NCI-H2107 treated with DMSO at 0.1 percent for 48 hours (cell line): Measurements from ENCODE around the gene EPN1.

ENCODE experiments used
- DNase-seq: peaks from one replicate; lab custom pipeline; 2025; ENCODE audit not compliant: unreplicated experiment; lab: John Stamatoyannopoulos, UW

The EPN1 gene

DNA sequence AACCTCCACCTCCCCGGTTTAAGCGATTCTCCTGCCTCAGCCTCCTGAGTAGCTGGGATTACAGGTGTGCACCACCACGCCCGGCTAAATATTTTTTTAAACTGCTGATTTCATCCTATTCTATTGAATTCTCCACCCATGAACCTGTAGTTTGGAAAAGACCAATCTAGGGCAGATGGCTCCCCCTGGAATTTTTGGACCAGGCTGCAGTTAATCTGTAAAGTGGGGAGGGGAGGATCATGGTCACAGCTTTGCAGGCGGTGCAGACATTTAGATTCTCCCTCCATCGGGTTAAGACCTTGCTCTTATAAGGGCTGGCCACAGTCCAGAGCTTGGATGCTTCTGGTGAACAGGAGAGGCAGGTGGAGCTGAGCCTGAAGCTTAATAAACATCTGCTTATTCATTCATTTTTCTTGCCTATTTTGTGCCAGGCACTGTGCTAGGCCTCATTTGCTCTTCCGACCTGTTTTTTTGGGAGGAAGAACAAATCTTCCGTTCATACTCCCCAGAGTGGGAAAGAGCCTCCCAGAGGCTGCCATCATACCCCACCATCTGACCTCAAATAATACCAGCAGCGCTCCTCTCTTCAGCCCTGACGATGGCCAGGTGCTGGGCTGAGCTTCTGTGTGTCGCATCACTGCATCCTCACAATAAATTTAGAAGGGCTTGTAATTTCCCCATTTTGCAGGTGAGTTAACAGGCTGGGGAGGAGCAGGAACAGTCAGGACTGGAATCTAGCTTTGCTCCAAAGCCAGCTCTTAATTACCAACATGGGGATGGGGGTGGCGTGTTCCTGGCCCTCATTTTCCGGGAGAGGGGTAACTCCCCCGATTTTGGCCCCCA is 27.9 kb upstream of the EPN1 start:
- DNase-seq, result peak; percentile 39

DNA sequence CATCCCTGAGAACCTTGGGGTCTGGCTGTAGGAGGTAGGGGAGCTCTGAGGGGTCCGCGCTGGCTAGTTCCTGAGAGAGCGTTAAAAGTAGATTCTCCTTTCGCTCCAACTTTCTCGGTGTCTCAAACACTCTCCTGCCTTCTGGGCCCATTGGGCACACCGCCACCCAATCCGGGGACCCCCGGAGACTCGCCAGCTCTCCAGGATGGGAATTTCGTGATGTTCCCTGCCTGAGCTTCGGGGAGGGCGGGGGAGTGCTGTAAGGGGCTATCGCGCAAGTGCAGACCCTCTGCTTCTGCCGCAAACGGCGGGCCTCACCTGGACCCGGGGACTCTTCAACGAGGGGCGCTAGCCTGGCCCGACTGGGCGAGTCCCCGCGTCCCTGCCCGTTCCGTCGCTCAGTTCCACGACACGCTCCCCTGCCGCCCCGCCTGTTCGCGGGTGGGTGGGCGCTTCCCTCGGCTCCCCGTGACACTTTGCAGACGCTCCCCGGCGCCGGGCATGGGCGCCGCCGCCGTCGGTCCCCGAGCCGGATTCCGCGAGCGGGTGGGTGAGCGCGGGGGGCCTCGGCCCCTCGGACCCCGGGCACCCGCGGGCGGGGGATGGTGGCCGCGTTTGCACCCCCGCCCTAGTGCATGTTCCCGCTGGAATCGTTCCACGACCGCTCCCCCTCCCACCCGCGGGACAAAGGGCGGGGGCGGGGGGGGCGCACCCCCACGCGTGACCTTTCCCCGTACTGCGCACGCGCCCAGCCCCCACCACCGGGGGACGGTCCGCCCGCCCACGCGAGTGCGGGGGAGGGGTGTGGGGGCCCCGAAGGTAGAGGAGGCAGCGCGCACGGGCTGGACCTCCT is 27.1 kb upstream of the EPN1 start, which contains the start of gene CCDC106:
Gene CCDC106, plus strand, starts transcription at position 481 of the 853 bp plus-strand sequence. CDS start 835 bp downstream, outside the sequence.
- DNase-seq, result peak; percentile 39

DNA sequence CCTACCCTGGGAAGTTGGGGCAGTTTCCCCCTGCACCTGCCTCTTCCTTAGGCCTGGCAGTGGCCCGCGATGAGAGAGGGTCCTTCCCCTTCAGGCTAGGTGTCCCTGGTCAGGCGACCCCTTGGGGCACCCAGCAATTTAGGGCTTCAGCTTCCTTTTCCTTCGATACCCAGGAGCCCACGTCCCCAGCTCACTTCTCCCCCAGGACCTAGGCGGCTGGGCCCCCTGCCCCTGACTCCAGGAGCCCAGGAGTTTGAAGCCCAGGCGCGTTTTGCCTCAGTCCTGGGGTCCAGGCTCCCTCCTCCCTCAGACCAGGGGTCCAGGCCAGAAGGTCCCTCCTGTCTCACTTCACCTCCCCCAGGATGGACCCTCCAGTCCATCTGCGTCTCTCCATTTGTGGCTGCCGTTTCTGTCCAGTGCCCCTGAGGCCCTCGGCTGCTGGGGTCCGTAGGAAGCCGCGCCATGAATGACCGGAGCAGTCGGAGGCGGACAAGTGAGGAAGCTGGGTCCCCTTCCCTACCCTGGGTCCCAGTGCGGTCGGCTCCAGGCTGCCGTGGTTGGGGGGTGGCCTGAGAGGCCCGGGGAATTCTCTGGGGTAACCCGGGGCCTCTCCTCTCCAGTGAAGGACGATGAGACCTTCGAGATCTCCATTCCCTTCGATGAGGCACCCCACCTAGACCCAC is 26.3 kb upstream of the EPN1 start:
- no peak for DNase-seq

DNA sequence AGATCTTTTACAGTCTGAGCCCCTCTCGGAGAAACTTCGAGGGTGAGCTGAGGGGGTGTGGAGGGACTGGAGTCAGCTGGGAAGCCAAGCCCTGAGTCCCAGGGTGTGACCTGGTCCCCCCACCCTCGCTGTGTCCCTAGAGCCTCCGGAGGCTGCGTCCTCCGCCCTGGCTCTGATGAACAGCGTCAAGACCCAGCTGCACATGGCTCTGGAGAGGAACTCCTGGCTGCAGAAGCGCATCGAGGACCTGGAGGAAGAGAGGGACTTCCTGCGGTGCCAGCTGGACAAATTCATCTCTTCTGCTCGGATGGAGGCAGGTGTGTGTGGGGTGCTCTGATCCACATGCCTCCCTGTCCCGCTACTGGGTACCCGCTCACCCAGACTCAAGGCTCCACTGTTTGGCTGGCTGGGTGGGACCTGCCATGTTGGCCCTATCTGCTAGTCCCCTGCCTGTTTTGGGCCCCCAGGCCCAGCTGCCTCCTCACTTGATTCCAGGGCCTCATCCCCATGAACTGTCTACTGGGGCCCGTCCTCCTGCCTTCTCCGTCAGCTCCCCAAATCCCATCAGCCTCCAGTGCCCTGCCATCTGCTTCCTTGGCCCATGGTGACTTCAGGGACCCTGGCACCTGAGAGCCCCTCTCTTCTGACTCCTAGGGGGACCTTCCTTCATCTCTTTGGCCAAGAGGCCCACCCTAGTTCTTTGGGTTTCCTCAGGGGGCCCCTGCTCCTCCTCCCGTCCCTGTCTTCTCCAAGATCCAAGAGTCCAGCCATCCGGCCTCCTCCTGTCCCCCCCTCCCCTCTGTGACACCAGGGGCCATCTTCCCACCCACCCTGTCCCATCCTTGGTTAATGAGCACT is 25.5 kb upstream of the EPN1 start:
- DNase-seq, result no peak

DNA sequence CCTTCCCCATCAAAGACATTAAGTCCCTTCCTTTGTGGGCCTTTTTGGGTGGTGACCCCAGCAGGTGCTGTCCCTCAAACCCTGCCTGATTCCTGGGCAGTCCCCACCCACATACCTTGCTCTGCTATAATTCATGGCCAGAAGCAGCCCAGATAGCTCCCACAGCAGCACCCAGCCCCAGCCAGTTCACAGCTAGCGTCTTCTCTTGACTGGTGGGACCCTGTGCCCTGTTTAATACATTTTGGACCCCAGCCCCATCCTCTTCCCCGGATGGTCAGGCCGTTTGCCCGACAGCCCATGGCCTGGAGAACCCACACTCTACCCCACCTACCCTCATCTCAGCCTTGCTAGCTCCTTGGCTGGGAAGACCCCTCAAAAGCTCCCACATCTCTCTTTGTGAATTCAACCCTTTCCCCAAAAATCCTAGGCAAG is 24.9 kb upstream of the EPN1 start:
- DNase-seq, result no peak

DNA sequence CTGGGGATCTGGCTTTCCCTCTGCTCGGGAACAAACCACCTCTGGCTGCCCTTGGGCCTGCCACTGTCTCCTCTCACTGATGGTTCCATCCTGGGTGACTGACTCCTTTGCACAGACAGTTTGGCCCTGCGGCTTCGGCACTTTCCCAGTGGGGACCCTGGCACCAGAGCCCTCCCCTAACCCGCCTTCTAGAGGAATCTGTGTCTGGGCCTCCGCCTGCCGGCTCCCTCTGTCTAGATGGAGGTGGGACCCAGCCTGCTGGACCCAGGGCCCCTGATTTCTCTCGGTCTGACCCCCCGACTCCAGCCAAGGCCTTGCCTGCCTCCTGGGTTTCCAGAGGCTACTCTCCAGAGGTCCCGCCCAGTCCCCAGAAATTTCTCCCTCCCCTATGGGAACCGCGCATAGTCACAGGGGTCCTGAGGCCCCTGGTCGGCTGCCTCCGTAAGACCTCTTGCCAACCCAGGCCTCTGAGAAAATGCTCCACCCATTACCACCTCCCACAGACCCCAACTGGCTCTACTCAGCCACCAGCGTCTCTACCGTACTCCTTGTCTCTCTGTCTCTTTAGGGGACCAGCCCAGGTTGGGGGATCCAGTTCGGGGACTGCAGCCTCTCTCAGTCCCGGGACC is 24.3 kb upstream of the EPN1 start:
- no peak for DNase-seq

DNA sequence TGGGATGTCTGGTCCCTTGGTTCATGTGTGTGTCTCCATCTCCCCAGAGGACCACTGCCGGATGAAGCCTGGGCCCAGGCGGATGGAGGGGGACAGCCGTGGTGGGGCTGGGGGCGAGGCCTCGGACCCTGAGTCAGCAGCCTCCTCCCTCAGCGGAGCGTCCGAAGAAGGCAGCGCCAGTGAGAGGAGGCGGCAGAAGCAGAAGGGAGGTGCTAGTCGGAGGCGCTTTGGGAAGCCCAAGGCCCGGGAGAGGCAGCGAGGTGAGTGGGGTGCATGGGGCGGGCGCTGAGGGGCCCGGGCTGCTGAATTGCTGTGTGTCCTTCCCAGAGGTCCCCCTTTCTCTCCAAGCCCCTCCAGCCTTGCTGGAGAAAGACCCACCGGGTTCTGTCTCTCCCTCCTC is 23.8 kb upstream of the EPN1 start:
- no peak for DNase-seq

DNA sequence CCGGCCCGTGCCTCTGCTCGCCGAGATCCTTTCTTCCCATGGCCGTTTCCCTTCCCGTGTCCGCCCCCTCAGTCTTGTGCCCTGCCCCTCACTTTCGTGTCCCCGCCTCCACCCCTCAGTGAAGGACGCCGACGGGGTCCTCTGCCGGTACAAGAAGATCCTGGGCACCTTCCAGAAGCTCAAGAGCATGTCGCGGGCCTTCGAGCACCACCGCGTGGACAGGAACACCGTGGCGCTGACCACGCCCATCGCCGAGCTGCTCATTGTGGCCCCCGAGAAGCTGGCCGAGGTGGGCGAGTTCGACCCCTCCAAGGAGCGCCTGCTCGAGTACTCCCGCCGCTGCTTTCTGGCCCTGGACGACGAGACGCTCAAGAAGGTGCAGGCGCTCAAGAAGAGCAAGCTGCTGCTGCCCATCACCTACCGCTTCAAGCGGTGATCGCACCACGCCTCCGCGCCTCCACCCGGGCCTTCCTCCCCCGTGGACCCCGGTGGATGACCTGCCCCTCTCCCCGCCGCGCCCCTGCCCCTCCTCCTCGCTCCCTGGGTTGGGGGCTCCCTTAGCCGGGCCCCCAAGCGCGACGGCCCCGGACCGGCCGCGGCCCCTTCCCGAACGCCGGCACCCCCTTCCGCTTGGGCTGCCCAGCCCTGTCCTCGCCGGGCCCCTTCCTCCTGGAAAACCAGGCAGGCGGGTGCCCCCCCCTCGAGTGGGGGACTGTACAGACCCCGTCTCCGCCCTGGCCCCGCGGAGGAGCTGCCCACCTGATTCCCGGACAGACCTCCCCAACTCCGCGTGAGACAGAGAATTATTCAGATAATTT is 22.5 kb upstream of the EPN1 start:
- no peak for DNase-seq

DNA sequence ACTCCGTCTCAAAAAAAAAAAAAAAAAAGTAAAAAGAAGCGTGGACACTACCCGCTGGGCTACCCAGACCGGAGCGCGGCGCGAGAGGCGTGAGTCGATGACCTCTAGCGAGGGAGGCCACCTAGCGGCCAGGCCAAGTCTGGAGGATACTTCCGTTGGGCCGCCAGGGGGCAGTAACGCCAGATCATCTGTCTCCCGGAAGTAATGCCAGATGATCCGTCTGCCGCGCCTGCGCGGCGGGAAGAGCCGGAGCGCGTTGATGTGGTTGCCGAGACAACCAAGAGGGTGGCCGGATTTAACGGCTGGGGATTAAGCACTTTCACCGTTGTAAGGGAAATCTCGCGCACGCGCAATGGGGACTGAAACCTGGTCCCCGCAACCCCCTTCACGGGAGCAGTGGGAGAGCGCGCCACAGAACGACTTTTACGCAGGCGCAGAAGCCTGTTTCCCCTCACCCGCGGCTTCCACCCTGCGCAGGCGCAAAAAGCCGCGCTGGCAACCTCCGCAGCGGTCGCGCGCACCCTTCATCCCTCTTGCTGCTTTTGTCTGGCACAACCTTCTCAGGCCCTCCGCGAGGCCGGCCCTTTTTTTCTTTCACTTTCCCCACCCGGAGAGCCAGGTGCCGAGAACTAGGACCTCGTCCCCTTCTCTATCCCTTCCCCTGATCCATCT is 21.2 kb upstream of the EPN1 start:
- DNase-seq, result peak; percentile 95

DNA sequence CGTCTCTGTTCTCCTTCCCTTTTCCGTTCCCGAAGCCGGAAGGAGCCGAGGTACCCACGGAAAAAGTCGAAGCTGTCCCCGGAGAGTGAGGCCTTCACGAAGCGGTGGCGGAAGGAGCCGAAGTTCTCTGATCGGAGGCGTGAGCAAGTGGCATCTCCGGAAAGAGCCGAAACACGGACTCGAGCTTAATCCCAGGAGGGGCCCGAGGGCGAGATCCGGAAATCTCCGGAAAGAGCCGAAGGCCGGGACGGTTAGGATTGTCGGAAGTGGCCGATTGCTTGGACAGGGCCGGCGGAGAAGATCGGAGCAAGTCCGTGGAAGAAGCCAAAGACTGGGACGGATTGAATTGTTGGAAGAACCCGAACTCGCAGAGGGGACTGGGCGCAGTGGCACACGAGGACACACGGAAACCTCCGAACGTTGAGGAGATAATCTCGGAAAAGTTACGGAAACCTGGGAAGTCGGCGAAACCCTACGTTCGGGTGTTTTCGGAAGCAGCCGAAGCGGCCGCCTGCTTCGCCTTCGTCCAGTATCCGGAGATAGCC is 20.6 kb upstream of the EPN1 start:
- DNase-seq, result peak; percentile 94

DNA sequence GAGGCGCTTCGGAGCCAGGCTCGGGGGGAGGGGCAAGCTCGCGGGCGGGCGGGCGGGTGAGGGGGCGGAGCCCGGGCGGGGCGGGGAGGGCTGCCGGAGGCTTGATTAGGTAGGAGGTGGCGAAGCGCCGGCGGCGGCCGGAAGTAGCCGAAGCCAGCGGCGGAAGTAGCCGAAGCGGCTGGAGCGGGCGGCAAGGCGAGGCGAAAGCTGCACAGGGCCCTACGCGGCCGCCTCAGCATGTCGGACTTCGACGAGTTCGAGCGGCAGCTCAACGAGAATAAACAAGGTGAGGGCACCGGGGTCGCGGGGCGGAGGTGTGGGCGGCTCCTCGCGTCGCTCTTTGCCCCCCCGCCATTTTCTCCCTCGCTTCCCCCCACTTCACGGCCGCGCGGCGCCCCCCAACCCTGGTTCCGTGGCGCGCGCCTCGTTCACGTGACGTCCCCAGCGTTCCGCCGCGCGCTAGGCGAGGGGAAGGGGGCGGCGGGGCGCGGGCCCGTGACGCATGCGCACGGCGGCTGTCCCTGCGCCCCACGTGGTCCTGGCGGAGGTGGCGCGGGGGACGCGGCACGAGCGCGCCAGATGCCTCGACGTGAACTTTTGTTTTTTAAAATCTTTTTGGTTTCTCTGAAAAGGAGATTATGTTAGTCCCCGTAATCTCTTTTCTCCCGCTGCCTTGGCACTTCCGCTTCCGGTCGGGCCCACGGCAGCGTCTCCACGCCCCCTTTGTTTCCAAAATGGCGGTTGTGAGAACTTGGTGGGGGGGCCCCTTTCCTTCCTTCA is 20.0 kb upstream of the EPN1 start, which contains the start of gene U2AF2:
Gene U2AF2, plus strand, starts transcription at position 168 of the 780 bp plus-strand sequence. Its CDS starts 70 bp downstream, at position 238.
- peak; percentile 52 for DNase-seq

DNA sequence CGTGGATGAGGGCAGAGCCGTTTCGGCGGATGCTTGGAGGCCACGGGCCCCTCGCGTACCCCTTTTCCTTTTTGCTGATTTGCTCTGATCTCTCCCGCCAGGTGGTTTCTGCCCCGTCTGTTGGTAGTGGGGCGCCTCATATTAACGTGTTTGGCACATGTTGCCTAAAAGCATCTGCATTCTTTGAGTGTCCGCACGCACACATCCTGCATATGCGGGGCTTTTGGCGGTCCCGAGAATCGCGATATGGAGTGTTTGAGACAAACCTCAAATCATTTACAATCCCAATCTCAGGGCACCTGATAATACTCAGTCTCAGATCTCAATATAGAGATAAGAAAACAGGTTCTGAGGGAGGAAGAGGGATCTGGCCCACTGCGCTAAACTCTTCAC is 19.4 kb upstream of the EPN1 start:
- no peak for DNase-seq

DNA sequence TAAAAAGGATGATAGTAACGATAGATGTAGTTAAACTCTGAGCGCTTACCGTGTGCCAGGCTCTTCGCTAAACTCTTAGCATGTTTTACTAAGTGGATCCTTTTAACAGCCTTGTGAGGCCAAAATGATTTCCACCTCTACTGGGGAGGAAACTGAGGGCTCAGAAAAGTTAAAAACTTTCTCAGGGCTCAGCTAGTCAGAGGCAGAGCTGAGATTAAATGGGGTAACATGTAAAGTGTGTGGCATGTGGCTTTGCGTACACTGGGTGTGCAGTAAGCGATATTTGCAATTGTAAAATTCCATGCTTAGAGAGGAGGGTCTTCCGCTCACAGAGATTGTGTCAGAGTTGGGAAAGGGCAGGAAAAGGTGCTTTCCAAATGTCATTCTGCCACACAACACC is 18.5 kb upstream of the EPN1 start:
- no peak for DNase-seq

DNA sequence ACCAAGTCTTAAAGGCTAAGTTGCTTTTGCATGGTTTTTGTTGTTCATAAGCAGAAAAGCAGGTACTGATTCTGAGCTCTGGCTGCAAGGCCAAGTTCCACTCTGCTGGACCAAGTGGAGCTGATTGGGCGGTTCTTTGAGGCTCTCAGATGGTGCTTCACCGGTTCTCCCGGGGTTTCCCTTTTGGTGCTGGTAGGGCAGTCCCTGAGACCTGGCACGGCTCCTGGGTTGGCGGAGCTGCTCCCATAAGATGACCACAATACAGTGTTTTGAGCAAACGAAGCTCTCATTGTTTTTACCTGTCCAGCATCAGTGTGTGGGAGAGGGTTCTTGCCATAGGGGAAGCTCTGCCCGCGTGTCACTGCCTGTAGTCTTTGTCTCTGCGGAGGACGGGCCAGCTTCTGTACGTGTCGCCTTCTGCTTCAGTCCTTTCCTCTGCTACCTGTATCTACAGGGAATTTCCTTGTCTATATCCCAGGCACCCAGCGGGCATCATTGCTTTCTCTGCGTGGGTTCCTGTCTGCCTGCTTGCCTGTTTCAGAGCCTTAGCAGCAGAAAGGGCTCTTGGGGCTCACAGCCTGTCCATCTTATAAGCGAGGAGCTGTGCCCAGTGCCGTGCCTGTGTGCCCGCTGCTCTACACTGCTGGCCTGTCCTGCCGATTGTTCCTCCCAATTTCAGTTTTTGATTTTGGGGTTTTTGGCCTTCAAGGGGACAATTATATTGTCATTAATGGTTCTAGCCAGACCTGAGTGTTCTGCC is 17.9 kb upstream of the EPN1 start:
- peak; percentile 53 for DNase-seq

DNA sequence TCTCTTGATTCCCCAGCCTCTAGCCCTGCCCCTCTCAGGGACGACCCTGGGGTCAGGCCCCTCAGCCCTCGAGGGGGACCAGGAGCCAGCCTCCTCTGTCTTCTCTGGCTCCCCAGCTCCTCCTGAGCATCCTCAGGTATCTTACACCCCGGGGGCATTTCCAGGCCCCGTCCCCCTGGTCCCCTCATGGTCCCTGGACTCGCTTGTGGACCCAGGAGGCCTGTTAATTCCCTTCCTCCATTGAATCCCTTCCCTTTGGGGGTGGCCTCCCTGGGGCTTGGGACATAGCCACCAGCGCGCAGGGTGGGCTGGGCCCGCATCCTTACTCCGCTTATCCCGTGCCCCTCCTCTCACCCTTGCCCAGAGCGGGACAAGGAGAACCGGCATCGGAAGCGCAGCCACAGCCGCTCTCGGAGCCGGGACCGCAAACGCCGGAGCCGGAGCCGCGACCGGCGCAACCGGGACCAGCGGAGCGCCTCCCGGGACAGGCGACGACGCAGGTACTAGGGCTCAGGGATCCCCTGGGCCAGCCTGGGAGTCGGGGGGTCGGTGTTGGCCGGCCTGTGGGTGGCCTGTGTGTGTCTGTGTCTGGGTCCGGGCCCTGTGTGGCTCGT is 16.1 kb upstream of the EPN1 start:
- no peak for DNase-seq

DNA sequence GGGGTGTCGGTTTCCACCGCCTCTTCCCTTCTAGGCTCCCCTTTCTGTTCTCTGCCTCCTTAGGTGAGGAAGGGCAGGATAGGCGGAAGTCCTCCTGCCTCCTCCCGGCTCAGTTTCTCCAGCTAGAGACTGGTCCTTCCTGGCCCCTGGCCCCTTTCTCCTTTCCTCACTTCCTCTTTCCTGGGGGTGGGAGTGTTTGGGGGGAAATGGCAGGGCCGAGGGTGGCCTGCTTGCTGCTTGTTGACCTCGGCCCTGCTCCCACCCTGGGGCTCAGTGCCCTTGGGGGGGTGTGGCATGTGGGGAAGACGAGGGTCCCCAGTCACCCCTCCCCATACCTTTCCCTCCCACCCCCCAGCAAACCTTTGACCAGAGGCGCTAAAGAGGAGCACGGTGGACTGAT is 15.2 kb upstream of the EPN1 start:
- no peak for DNase-seq
